M059J (cell line): Measurements from ENCODE around the gene ASB18. TPM values are rescaled to one million over a fixed set of nuclear protein-coding genes. Genes with fewer than 3 reads are reported as not detected.
"Not testable (repeated sequence)": the region's sequence is repeated elsewhere in the genome, so short reads cannot be mapped to it uniquely, and the experiment has no call there.

Experiments used
- DNase-seq: peaks from one replicate; pipeline ENCODE4 v3.0.0-alpha.2; 2012; ENCODE audit warnings: low read depth
- total RNA-seq: library from RNA; depleted of rRNA; stranded (reverse); fragments of >200 nt; shearing (Covaris generic); gene quantifications from 2 replicates; pipeline ENCODE4 v1.2.3, GENCODE V29; 2014; rRNA removed

The ASB18 gene, protein sequence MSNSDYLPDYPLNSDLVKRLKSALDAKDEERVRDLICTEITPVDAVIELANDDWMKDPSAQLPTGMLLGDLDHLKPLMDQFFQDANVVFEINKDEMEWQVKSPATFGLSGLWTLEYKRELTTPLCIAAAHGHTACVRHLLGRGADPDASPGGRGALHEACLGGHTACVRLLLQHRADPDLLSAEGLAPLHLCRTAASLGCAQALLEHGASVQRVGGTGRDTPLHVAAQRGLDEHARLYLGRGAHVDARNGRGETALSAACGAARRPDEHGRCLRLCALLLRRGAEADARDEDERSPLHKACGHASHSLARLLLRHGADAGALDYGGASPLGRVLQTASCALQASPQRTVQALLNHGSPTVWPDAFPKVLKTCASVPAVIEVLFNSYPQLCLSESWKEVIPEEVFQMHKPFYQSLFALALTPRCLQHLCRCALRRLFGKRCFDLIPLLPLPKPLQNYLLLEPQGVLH
- total RNA-seq: 0.30 TPM in 1 of 2 replicates, not detected in the other

GRCh38 chr2:236264256-236264655, at the start of gene ASB18:
Gene ASB18 (minus strand): TSS chr2:236264406. CDS start chr2:236264345, 61 bp downstream.
- no peak for DNase-seq

DNA sequence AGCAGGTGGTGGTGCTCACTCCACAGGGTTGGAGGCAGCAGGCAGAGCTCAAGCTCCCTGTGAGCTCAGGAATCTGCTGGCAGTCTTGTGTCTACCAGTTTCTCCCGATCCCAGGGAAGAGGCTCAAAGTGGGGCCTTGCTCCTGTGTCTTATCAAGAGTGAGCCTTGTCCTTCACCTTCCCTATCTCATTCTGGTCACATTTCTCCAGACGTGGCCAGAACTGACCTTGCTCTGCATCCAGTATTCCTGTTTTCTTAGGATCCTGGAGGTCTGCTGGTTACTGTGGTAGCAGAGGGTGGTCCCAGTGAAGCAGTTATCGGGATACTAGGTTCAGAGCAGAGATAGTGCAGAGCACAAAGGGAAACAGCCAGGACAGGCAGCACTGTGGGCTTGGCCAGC, 47.1 kb upstream of the ASB18 start:
- no peak for DNase-seq

DNA sequence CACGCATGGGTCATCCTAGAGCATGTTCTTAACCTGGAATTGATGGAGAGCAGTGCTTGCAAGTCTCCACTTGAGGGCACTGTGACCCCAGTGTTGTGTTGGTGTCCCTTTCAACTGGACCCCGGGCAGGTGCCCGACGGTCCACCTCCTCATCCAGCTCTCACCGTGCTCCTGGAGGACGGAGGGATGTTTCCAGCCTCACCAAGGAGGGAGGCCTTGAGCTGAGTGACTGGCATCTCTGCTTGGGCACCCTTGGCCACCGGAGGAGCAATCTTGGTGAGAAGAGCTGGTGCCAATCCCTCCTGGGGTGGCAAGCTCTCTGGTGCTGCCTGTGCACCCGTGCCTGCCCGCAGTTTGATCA, 45.4 kb upstream of the ASB18 start:
- peak; percentile 19 for DNase-seq

GRCh38 chr2:236308855-236309668, 44.9 kb upstream of the ASB18 start:
- no peak for DNase-seq

DNA sequence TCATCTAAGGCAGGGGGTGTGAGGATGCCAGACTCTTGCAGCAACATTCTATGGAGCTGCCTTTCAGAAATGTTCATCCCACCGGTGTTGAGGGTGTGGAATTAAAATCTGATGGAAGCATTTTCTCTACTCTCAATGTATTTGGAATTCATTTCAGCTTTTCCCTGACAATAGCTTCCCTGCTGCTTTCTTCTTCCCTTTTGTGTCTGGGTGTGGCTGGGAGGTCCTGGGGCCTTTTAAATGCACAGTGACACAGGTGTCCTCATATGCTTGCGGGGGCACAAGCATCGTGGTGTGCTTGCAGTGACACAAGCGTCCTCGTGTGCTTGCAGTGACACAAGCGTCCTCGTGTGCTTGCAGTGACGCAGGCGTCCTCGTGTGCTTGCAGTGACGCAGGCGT, 43.4 kb upstream of the ASB18 start:
- DNase-seq: no peak

GRCh38 chr2:236306825-236307540, 42.8 kb upstream of the ASB18 start:
- no peak for DNase-seq

DNA sequence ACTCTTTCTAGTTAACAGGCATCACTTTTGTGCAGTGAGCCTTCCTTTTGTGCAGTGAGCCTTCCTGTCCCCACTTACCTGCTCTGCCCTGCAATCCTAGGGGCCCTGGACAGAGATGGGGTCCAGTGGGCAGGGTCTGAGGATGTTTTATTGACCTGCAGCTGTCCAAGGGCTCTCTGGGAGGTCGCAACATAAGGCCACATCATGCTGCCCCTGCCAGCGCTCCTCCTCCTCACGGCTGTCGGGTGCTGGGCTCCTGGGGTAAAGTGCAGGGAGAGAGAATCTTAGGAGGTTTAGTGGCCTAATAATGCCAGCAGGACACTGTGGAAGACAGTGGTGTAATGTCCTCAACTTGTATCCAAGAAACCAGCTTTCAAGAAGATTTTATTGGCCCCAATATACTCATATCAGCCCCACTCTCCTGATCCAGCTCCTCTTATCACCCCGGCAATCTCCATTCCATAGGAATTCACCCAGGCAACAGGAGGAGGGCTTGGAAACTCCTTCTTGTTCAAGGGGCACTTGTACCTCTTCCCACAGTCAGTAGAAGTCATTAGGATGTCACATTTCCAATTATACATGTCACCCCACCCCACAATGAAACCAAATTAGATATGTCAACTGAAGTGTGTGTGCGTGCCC, 41.9 kb upstream of the ASB18 start:
- DNase-seq: no peak

DNA sequence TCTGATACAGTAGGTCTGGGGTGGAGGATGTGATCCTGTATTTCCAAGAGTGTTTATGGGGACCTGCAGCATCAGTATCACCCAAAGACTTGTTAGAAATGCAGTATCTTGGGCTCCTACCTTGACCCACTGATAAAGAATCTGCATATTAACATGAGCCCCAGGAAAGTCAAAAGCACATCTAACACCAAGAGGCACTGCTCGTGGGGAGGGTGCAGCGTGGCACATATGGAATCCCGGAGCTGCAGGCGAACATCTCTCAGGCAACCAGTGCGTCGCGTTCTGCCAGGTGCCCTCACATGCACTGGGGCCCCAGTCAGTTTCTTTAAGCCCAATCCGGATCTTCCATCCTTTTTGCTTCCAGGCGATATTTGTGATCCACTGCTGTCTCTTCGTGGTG, 41.3 kb upstream of the ASB18 start:
- no peak for DNase-seq

DNA sequence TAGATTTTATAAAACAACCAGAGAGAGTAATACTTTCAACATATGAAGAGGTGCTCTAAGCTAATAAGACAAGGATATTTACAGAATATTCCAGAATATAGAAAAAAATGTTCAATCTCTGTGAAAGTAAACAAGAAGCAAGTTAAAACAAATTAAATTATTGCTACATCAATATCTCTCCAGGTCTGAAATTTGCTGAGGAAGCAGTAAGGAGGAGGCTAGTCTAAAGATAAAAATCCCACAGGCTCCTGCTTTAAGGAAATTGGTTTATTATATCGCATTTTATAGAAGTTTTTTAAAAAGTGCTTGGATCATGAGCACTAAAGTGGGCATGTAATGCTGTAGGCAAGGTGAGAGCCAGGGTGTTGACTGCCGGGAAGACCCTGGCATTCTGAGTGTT, 39.7 kb upstream of the ASB18 start:
- no peak for DNase-seq

DNA sequence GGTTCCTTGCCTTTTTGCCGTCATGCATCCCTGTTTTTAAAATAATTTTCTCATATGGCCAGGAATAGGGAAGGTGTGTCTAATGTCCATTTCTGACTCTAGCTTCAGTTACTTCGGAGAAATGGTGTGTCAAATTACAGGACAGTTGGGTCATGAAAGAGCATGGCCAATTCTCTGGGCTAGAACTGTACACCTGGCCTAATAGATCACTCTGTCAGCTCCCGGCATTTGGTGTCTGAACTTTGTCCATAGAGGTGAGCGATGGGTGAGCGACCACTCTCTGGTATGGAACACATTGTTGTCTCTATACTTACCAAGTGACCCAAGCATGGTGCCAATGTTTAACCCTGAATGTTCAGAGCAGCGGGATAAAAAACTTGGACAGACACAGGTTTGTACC, 38.3 kb upstream of the ASB18 start:
- DNase-seq: no peak

DNA sequence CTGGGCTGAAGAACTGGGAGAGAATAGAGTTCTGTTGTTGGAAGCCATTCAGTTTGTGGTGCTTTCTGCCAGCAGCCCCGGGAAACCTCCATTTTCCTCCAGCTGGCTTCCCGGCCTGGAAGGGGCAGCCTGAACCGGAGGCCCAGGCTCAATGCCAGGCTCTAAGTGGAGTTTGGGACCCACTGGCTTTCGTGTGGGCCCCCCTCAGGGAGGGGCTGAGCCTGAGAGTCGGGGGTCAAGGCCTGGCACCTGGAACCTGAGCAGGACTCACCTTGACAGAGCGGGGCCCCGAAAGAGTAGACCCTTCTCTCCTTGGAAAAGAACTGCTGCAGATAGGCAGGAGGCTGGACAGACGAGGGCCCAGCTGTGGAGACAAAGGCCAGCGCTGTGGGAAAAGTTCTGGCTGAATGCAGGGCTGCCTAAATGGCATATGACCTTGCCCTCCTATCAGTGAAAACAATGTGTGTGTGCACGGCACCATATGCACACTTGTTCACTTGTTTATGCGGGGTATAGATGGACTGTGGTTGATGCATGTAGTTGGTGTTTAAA, 34.8 kb upstream of the ASB18 start:
- no peak for DNase-seq

- no peak for DNase-seq
These were observed 31.3 kb upstream of the ASB18 start for GRCh38 chr2:236295481-236295880.

DNA sequence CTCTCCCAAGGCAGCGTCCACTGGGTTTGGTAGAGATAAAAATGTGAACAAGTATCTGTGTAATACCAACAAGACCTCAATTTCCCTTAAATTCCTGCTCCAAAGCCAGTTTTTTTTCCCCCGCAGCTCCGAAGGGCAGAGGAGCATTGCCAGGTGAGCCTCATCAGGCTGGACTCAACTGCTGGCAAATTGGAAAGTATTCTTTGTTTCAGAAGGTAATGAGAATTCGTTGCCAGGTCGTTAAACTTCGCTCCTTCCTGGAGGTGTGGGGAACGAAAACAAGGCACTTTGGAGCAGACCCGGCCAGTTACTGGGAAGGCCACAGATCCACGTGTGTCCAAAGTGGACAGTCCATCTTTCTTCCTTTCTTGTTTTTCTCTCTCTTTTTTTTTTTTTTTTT, 30.4 kb upstream of the ASB18 start:
- DNase-seq: no peak

DNA sequence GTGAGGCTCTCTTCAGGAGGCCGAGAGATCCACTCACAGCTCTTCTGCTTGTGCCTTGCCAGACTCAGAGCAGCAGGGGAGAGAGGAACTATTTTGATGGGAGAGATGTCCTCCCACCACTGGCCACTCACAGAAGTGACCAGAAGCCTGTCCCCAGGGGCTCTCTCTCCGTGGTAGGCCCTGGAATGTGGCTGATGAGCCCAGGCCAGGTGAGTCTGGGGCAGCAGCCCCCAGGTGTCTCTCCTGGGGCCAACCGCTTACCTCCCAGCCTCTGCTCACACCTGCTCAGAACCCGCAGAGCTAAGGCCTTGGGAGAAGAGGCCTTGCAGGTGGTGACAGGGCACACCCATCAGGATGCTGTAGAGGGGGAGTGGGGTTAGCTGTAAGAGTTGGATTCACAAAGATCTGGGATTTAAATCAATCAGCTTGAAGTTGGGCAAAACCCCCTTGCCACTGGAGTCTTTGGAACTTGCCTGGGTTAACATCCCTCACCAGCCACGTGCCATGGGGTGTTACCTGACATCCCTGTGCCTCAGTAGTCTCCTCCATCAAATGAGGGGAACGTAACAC, 29.1 kb upstream of the ASB18 start:
- DNase-seq: no peak

GRCh38 chr2:236291911-236292310, 27.7 kb upstream of the ASB18 start:
- no peak for DNase-seq

- no peak for DNase-seq
These were observed 27.3 kb upstream of the ASB18 start for GRCh38 chr2:236291476-236291875.

GRCh38 chr2:236290742-236291425, 26.7 kb upstream of the ASB18 start:
- DNase-seq: no peak

DNA sequence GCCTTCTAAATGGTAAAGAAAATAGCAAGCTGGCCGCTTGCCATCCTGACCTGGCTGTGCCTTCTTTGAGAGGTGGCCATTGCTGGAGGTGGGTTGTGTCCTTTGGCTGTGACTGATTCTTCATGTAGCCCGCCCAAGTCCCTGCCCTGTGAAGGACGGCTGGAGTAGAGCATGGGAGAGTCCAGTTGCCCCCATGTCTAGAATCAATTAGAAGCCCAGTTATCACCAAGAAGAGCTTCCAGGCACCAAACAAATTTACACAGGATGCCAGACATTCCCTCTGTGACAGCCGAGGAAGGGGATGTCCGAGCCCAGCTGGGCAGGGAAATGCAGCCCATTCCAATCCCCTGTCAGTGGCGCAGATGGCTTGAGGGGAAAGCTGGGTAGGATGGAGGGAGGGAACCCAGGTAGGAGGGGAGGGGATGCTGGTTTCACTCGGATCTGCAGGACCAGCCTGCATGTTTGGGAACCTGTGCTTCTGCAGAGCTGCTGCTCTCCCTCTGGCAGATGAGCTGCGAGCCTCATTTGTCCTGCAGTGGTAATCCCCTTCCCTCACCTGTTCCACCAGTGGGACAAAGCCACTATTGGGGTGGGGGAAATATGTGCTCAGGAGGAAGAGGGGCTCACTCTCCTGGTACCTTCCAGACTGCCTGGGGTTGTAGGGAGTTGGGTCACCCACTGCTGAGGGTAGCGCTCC, 25.7 kb upstream of the ASB18 start:
- DNase-seq: no peak

DNA sequence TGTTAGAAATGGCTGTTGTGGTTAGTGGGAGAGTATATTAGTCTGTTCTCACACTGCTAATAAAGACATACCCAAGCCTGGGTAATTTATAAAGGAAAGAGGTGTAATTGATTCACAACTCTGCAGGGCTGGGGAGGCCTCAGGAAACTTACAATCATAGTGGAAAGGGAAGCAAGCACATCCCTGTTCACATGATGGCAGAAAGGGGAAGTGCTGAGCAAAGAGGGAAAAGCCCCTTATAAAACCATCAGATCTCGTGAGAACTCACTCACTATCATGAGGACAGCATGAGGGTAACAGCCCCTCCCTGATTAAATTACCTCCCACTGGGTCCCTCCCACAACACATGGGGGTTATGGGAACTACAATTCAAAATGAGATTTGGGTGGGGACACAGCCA, 24.2 kb upstream of the ASB18 start:
- DNase-seq: not testable (repeated sequence)

DNA sequence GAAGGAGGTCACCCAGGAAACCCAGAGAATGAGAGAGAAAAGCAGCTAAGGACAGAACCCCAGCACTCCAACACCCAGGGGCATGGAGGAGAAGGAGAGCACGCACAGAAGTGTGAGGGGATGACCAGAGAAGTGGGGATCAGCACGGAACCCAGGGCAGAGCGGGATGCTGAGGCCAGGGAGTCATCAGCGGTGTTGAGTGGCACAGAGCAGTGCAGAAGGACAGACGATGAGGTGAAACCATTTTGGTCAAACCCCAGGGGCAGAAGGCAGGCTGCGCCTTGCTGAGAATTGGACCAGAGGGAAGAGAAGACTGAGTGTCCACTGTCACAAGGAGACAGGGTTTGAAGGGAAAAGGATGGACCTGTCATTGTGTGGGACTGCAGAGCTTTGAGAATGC, 23.4 kb upstream of the ASB18 start:
- no peak for DNase-seq
